ENCODE measurements around the gene SNX14. TPM values are rescaled to one million over a fixed set of nuclear protein-coding genes. Genes with fewer than 3 reads are reported as not detected.

SNX14 gene
- total RNA-seq, 4 donors from 2014 or later: 27.3 to 134 (median 116) TPM

- H3K27me3 ChIP-seq: no peaks in the 10 kb centered on the region
- H3K4me3 ChIP-seq: no peak overlapping the region
- H3K4me1 ChIP-seq: no peaks in the 10 kb centered on the region
- H3K27ac ChIP-seq: no peak overlapping the region
- DNase-seq: no peak
- no peak for TF ChIP-seq EP300 (IDR thresholded peaks at IDR 0.05; ENCODE audit: low read depth)
- intact Hi-C loops (cut with DNase I; ENCODE audit: low total_unique reads): no loop called here
- H3K36me3 ChIP-seq: no peaks in the 10 kb centered on the region
- in situ Hi-C loops (cut with MboI; ENCODE audit: low pct_ligation_motif_present in 1 of 4, low pct_unique_long_range_greater_than_20kb in 1 of 4, low sequenced_read_pairs in 3 of 4): no loop called here
- WGBS, 2 donors (ENCODE audit: low coverage in 1 of 2): 88 to 93% methylated on average over 1 of the region's 1 CpG
- H3K9me3 ChIP-seq: no peaks in the 10 kb centered on the region
Observed at GRCh38 chr6:85493389-85493788, 100.3 kb downstream of the SNX14 start.

- H3K36me3 ChIP-seq: no peaks in the 10 kb centered on the region
- no peaks in the 10 kb centered on the region for H3K27me3 ChIP-seq
- H3K9me3 ChIP-seq: no peaks in the 10 kb centered on the region
- TF ChIP-seq CTCF (IDR thresholded peaks at IDR 0.05) (no peak), POLR2AphosphoS5 (IDR thresholded peaks at IDR 0.05) (no peak), POLR2A (IDR thresholded peaks at IDR 0.05) (no peak), EP300 (IDR thresholded peaks at IDR 0.05; ENCODE audit: low read depth) (no peak)
- in situ Hi-C loops (cut with MboI; ENCODE audit: low pct_ligation_motif_present in 1 of 4, low pct_unique_long_range_greater_than_20kb in 1 of 4, low sequenced_read_pairs in 3 of 4): no loop called here
- H3K4me1 ChIP-seq: no peaks in the 10 kb centered on the region
- no peak overlapping the region for H3K27ac ChIP-seq
- DNase-seq: no peak
- H3K4me3 ChIP-seq: no peak overlapping the region
- WGBS, 2 donors (ENCODE audit: low coverage in 1 of 2): 14 to 77% methylated on average over 1 to 6 of the region's 6 CpGs
- intact Hi-C loops (cut with DNase I; ENCODE audit: low total_unique reads): no loop called here
Observed at GRCh38 chr6:85490516-85491248, 103.0 kb downstream of the SNX14 start.

- Histone ChIP-seq H3K4me3 (no peak overlapping the region), H3K36me3 (no peaks in the 10 kb centered on the region), H3K27me3 (no peaks in the 10 kb centered on the region), H3K9me3 (no peaks in the 10 kb centered on the region), H3K27ac (no peak overlapping the region), H3K4me1 (peaks cover 0 to 7% (median 2%) of the 10 kb centered on the region in 4 donors)
- 75 to 89% methylated on average over 1 to 5 of the region's 5 CpGs for WGBS, 2 donors (ENCODE audit: low coverage in 1 of 2)
- TF ChIP-seq EP300 (IDR thresholded peaks at IDR 0.05; ENCODE audit: low read depth) (no peak), POLR2AphosphoS5 (IDR thresholded peaks at IDR 0.05) (no peak), CTCF (IDR thresholded peaks at IDR 0.05) (no peak), POLR2A (IDR thresholded peaks at IDR 0.05) (no peak)
- intact Hi-C loops (cut with DNase I; ENCODE audit: low total_unique reads) (no loop called here), in situ Hi-C loops (cut with MboI; ENCODE audit: low pct_ligation_motif_present in 1 of 4, low pct_unique_long_range_greater_than_20kb in 1 of 4, low sequenced_read_pairs in 3 of 4) (loop anchor here (5.0 to 10.0 kb wide), 3 partner anchors 123 to 133 kb away; no protein-coding TSS in a partner anchor)
- no peak for DNase-seq
Observed at GRCh38 chr6:85484948-85485347, 108.7 kb downstream of the SNX14 start.

GRCh38 chr6:85483846-85484245 lies 109.8 kb downstream of the SNX14 start:
- Histone ChIP-seq H3K27me3 (no peaks in the 10 kb centered on the region), H3K27ac (no peak overlapping the region), H3K36me3 (no peaks in the 10 kb centered on the region), H3K4me3 (no peak overlapping the region), H3K9me3 (no peaks in the 10 kb centered on the region), H3K4me1 (peaks cover 0 to 7% (median 2%) of the 10 kb centered on the region in 4 donors)
- no peak for TF ChIP-seq POLR2A (IDR thresholded peaks at IDR 0.05)
- TF ChIP-seq POLR2AphosphoS5 (IDR thresholded peaks at IDR 0.05): no peak
- TF ChIP-seq CTCF (IDR thresholded peaks at IDR 0.05): no peak
- TF ChIP-seq EP300 (IDR thresholded peaks at IDR 0.05; ENCODE audit: low read depth): no peak
- in situ Hi-C loops (cut with MboI; ENCODE audit: low pct_ligation_motif_present in 1 of 4, low pct_unique_long_range_greater_than_20kb in 1 of 4, low sequenced_read_pairs in 3 of 4): loop anchor here (5.0 to 10.0 kb wide), 3 partner anchors 122 to 132 kb away; no protein-coding TSS in a partner anchor
- intact Hi-C loops (cut with DNase I; ENCODE audit: low total_unique reads): no loop called here
- 77 to 90% methylated on average over 2 to 4 of the region's 4 CpGs for WGBS, 2 donors (ENCODE audit: low coverage in 1 of 2)
- no peak for DNase-seq
